ENCODE data around the gene CIPC. TPM values are rescaled to one million over a fixed set of nuclear protein-coding genes. Genes with fewer than 3 reads are reported as not detected.

Gene CIPC
- total RNA-seq, 2 experiments from 2014 or later: 20.9 to 43.4 TPM

DNA sequence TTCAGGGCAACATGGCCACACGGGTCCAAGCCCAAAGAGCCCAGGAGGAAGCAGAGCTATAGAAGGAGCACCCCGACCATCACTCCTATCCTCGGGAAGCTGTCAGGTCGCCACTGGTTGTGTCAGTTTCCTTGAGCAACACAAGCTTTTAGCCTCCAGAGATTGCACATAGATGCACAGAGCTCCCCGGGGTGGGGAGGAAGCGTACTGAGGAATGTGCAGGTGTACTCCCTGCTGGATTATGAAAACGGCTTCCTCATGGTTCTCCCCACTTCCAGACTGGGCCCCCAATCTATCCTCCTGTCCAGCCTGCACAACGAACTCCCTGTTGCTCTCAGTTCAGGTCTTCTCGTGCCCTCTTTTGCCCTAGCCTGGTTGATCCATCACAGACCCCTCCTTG lies 39.3 kb upstream of the CIPC start:
- DNase-seq (ENCODE audit: low spot score): no peak
- ChIA-PET CTCF (ENCODE audit: unreplicated experiment) (interaction anchor here (1.4 kb wide), 1 partner anchor 12 kb away, joined by 3 read pairs; no protein-coding TSS in a partner anchor), POLR2A (no interaction called here)
- TF ChIP-seq, protein P1, sequence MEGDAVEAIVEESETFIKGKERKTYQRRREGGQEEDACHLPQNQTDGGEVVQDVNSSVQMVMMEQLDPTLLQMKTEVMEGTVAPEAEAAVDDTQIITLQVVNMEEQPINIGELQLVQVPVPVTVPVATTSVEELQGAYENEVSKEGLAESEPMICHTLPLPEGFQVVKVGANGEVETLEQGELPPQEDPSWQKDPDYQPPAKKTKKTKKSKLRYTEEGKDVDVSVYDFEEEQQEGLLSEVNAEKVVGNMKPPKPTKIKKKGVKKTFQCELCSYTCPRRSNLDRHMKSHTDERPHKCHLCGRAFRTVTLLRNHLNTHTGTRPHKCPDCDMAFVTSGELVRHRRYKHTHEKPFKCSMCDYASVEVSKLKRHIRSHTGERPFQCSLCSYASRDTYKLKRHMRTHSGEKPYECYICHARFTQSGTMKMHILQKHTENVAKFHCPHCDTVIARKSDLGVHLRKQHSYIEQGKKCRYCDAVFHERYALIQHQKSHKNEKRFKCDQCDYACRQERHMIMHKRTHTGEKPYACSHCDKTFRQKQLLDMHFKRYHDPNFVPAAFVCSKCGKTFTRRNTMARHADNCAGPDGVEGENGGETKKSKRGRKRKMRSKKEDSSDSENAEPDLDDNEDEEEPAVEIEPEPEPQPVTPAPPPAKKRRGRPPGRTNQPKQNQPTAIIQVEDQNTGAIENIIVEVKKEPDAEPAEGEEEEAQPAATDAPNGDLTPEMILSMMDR (conservative IDR thresholded peaks at IDR 0.05; ENCODE audit: low read length): no peak
- TF ChIP-seq EZH2phosphoT487 (IDR thresholded peaks at IDR 0.05; ENCODE audit: borderline replicate concordance, low read depth, low read length): no peak
- Histone ChIP-seq H3K9me3 (ENCODE audit: low read length) (no peaks in the 10 kb centered on the region), H2AFZ (ENCODE audit: low read length) (no peak overlapping the region), H3K79me2 (ENCODE audit: insufficient read depth, low read depth, low read length) (no peaks in the 10 kb centered on the region), H3K27ac (ENCODE audit: low read depth, low read length, poor library complexity, severe bottlenecking) (no peak overlapping the region), H4K20me1 (ENCODE audit: insufficient read depth, low read length) (no peaks in the 10 kb centered on the region), H3K36me3 (ENCODE audit: insufficient read depth, low read length) (no peaks in the 10 kb centered on the region), H3K4me2 (ENCODE audit: low read length) (no peak overlapping the region), H3K4me1 (ENCODE audit: insufficient read depth, low read length, poor library complexity, severe bottlenecking) (no peaks in the 10 kb centered on the region), H3K9me2 (ENCODE audit: insufficient read depth, low read length) (no peaks in the 10 kb centered on the region), H3K4me3 (ENCODE audit: low read depth, low read length, poor library complexity, severe bottlenecking) (no peak overlapping the region)
- intact Hi-C loops (cut with micrococcal nuclease; ENCODE audit: unreplicated experiment): no loop called here
- no TSS peak for BruUV-seq (replicated peaks)

DNA sequence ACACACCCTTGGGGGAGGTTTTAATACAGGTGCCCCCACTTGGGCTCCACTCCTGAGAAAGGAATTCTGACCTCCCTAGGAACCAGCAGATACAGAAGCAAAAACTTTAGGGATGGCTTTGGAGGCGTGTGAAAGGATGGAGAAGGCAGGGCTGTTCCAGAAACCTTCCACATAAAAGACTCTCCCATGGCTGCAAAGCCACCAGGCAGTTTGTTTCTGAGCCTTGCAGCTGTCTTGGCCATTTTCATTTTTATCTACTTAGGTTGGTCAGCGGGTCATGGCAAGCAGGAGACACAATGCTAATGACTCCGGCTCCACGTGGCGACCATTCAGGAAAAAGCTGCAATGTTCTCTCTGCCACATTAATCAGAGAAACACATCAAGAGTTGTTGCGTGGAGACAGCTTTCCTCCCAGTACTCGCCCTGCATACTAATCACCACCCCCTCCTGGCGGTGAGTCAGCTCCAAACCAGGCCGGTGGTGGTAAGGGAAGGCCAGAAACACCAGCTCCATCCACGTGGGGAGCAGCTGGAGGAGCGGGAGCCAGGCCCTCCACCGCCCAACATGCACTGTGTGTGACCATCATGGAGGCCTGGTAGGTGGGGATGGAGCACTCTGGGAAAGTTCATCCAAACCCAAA lies 38.7 kb upstream of the CIPC start:
- Histone ChIP-seq H2AFZ (ENCODE audit: low read length) (no peak overlapping the region), H3K4me2 (ENCODE audit: low read length) (no peak overlapping the region), H3K9me2 (ENCODE audit: insufficient read depth, low read length) (no peaks in the 10 kb centered on the region), H3K36me3 (ENCODE audit: insufficient read depth, low read length) (no peaks in the 10 kb centered on the region), H4K20me1 (ENCODE audit: insufficient read depth, low read length) (no peaks in the 10 kb centered on the region), H3K79me2 (ENCODE audit: insufficient read depth, low read depth, low read length) (no peaks in the 10 kb centered on the region), H3K4me1 (ENCODE audit: insufficient read depth, low read length, poor library complexity, severe bottlenecking) (no peaks in the 10 kb centered on the region), H3K27ac (ENCODE audit: low read depth, low read length, poor library complexity, severe bottlenecking) (no peak overlapping the region), H3K9me3 (ENCODE audit: low read length) (no peaks in the 10 kb centered on the region), H3K4me3 (ENCODE audit: low read depth, low read length, poor library complexity, severe bottlenecking) (no peak overlapping the region)
- CTCF ChIA-PET (ENCODE audit: unreplicated experiment): interaction anchor here (1.4 kb wide), 1 partner anchor 11 kb away, joined by 3 read pairs; no protein-coding TSS in a partner anchor
- POLR2A ChIA-PET: no interaction called here
- BruUV-seq (replicated peaks): no TSS peak
- DNase-seq (ENCODE audit: low spot score): no peak
- intact Hi-C loops (cut with micrococcal nuclease; ENCODE audit: unreplicated experiment): no loop called here
- no peak for TF ChIP-seq EZH2phosphoT487 (IDR thresholded peaks at IDR 0.05; ENCODE audit: borderline replicate concordance, low read depth, low read length)
- TF ChIP-seq, protein P1 (conservative IDR thresholded peaks at IDR 0.05; ENCODE audit: low read length): no peak

DNA sequence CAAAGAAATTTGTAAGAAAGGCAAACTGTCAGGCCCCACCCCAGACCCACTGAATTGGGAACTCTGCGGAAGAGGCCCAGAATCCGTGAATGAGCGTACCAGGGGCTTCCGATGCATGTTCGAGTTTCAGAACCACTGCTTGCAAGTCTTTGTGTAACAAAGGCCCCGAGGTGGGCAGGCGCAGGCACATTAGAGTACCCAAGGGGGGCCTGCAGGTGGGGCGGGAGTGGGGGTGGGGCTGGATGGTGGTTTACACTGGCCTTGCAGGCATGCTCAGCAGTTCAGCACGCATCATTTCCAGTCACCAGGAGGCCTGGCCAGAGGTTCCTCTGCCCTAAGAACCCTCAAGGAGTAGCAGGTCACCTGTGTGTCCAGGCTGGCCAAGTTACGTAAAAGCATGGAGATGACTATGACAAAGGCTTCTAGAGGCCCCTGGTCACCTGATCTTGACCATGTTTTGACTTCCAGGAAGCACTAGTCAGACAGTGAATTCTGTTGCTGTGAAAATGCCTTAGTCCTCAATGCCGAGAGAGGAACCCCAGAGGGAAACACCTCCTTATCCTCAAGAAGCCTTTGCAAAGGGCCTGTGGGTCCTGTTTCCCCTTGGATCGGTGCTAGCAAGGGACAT lies 36.3 kb upstream of the CIPC start:
- TF ChIP-seq, protein P1 (conservative IDR thresholded peaks at IDR 0.05; ENCODE audit: low read length): no peak
- TF ChIP-seq EZH2phosphoT487 (IDR thresholded peaks at IDR 0.05; ENCODE audit: borderline replicate concordance, low read depth, low read length): no peak
- ChIA-PET POLR2A (no interaction called here), CTCF (ENCODE audit: unreplicated experiment) (no interaction called here)
- Histone ChIP-seq H3K4me1 (ENCODE audit: insufficient read depth, low read length, poor library complexity, severe bottlenecking) (no peaks in the 10 kb centered on the region), H3K4me2 (ENCODE audit: low read length) (no peak overlapping the region), H3K79me2 (ENCODE audit: insufficient read depth, low read depth, low read length) (no peaks in the 10 kb centered on the region), H4K20me1 (ENCODE audit: insufficient read depth, low read length) (no peaks in the 10 kb centered on the region), H3K9me2 (ENCODE audit: insufficient read depth, low read length) (no peaks in the 10 kb centered on the region), H3K36me3 (ENCODE audit: insufficient read depth, low read length) (no peaks in the 10 kb centered on the region), H3K4me3 (ENCODE audit: low read depth, low read length, poor library complexity, severe bottlenecking) (no peak overlapping the region), H3K9me3 (ENCODE audit: low read length) (no peaks in the 10 kb centered on the region), H2AFZ (ENCODE audit: low read length) (no peak overlapping the region), H3K27ac (ENCODE audit: low read depth, low read length, poor library complexity, severe bottlenecking) (no peak overlapping the region)
- no TSS peak for BruUV-seq (replicated peaks)
- no peak for DNase-seq (ENCODE audit: low spot score)
- intact Hi-C loops (cut with micrococcal nuclease; ENCODE audit: unreplicated experiment): no loop called here
